Lower lobe of right lung (tissue), 2 donors: ENCODE results near the gene DAB2IP. TPM values are rescaled to one million over a fixed set of nuclear protein-coding genes. Genes with fewer than 3 reads are reported as not detected.

ENCODE experiments used
- ATAC-seq, 2 donors: fragments of 200-7000 bp; cut with Tn5 transposase; one replicate each; pipeline ENCODE4 v1.9.1; 2020 to 2022; ENCODE audit warnings: mild to moderate bottlenecking in 2 of 2, moderate library complexity in 2 of 2
- DNase-seq: peaks from one replicate; pipeline ENCODE4 v3.0.0-alpha.2; 2020
- H3K27ac ChIP-seq: fragments of 200-600 bp; one replicate; pipeline ENCODE4 v1.8.0; 2022
- H3K27me3 ChIP-seq: fragments of 200-600 bp; one replicate; pipeline ENCODE4 v1.8.0; 2022; ENCODE audit warnings: low read depth
- H3K36me3 ChIP-seq: fragments of 200-600 bp; one replicate; pipeline ENCODE4 v1.8.0; 2022; ENCODE audit warnings: mild to moderate bottlenecking
- H3K4me1 ChIP-seq: fragments of 200-600 bp; one replicate; pipeline ENCODE4 v1.8.0; 2022
- H3K4me3 ChIP-seq: fragments of 200-600 bp; one replicate; pipeline ENCODE4 v1.8.0; 2022; ENCODE audit warnings: mild to moderate bottlenecking
- H3K9me3 ChIP-seq: fragments of 200-600 bp; one replicate; pipeline ENCODE4 v1.8.0; 2022
- intact Hi-C: fragments of 100-400 bp; cut with DNase I; formaldehyde crosslinking; loops from one replicate; pipeline ENCODE4 v1.11.0; 2022
- total RNA-seq: library from RNA; stranded (reverse); fragmentation: NEBNext Ultra II Directional; extraction: Animal tissue kit (Norgen Biotek cat#: 25700); gene quantifications from one replicate; pipeline ENCODE4 v1.2.1, GENCODE V29; 2021
- TF ChIP-seq, protein P1 (sequence below): fragments of 200-600 bp; IDR thresholded peaks from one replicate; pipeline ENCODE4 v1.8.0; 2022; ENCODE audit warnings: antibody characterized with exemption, mild to moderate bottlenecking
- donor health status: DM: no; HTN: yes; CAD: no; lungs with severe emphysema.

DAB2IP gene
- total RNA-seq, 1 donor from 2014 or later: 54.1 TPM

DNA sequence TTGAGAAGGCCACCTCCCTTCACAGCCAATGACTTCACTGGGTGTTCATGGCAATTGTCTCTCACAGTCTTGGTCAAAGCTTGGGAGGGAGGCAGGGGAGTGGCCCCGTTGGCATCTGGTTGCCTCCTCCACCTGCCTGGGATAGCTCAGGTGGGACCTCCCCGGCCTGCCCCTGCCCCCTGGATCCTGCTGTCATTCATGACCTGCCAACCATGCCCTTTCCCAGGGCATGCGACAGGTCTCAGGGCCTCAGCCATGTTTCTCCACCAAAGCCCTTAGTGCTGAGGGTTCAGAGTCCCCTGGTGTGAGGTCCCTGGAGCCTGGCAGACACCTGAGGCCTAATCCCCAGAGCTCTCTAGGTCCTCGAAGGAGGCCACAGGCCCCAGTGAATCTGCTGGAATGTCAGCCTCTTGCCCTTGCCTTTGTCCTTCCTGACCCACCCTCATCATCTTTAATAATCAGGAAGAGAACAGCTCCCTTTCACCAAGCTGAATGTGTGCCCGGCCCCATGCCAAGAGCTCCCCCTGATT, 5.6 kb downstream of the DAB2IP start:
- intact Hi-C loops: no loop called here
- Histone ChIP-seq H3K36me3 (no peaks in the 10 kb centered on the region), H3K27me3 (peaks cover 8% of the 10 kb centered on the region), H3K4me1 (peaks cover 51% of the 10 kb centered on the region), H3K4me3 (no peak overlapping the region), H3K9me3 (no peaks in the 10 kb centered on the region), H3K27ac (peak overlapping the region; percentile 51)
- ATAC-seq (no peak), DNase-seq (no peak)
- TF ChIP-seq, protein P1, sequence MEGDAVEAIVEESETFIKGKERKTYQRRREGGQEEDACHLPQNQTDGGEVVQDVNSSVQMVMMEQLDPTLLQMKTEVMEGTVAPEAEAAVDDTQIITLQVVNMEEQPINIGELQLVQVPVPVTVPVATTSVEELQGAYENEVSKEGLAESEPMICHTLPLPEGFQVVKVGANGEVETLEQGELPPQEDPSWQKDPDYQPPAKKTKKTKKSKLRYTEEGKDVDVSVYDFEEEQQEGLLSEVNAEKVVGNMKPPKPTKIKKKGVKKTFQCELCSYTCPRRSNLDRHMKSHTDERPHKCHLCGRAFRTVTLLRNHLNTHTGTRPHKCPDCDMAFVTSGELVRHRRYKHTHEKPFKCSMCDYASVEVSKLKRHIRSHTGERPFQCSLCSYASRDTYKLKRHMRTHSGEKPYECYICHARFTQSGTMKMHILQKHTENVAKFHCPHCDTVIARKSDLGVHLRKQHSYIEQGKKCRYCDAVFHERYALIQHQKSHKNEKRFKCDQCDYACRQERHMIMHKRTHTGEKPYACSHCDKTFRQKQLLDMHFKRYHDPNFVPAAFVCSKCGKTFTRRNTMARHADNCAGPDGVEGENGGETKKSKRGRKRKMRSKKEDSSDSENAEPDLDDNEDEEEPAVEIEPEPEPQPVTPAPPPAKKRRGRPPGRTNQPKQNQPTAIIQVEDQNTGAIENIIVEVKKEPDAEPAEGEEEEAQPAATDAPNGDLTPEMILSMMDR: no peak

DNA sequence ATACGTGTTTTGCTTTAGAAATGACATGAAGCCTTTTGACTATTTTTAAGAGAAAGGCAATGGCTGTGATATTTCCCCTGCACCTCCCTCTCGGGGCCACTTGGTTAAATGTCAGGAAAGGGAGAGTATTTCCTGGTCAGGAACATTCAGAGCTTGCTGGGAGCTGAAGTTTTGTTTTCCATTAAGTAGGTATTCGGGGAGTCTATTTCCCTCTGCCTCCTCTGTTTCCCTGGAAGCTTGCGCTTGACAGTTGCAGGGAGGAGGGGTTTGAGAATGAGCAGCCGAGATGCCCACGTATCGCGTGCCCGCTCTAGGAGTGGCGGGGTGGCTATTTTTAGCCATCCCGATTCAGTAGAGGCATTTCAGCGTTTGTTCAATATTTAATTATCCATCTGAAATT, 6.7 kb downstream of the DAB2IP start:
- TF ChIP-seq, protein P1: no peak
- H3K9me3 ChIP-seq: no peaks in the 10 kb centered on the region
- no peak overlapping the region for H3K4me3 ChIP-seq
- intact Hi-C loops: no loop called here
- H3K27ac ChIP-seq: peak overlapping the region; percentile 51
- H3K4me1 ChIP-seq: peaks cover 40% of the 10 kb centered on the region
- no peaks in the 10 kb centered on the region for H3K27me3 ChIP-seq
- peak; percentile 20 to 60 for ATAC-seq
- no peaks in the 10 kb centered on the region for H3K36me3 ChIP-seq
- no peak for DNase-seq

DNA sequence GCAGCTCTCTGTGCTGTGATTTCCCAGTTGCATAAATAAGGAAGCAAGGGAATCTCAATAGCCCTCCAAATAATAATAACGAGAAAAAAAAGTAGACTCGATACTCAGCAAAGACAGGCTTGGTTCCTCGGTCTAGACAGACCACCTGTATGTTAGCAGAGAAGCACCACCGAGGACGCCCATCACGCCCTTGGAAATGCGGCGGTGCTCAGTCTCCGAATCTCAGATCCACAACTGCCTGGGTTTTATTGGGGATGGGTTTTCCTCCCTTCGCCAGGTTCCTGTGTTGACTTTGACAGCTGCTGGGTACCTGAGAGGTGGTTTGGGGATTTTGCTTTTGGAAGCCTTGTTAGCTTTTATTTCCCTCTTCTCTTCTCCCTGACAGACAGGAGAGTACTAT, 7.2 kb downstream of the DAB2IP start:
- peak overlapping the region; percentile 14 for H3K27ac ChIP-seq
- TF ChIP-seq, protein P1: no peak
- no peaks in the 10 kb centered on the region for H3K36me3 ChIP-seq
- no peaks in the 10 kb centered on the region for H3K9me3 ChIP-seq
- ATAC-seq: no peak
- H3K4me3 ChIP-seq: no peak overlapping the region
- DNase-seq: no peak
- no peaks in the 10 kb centered on the region for H3K27me3 ChIP-seq
- H3K4me1 ChIP-seq: peaks cover 38% of the 10 kb centered on the region
- intact Hi-C loops: no loop called here

DNA sequence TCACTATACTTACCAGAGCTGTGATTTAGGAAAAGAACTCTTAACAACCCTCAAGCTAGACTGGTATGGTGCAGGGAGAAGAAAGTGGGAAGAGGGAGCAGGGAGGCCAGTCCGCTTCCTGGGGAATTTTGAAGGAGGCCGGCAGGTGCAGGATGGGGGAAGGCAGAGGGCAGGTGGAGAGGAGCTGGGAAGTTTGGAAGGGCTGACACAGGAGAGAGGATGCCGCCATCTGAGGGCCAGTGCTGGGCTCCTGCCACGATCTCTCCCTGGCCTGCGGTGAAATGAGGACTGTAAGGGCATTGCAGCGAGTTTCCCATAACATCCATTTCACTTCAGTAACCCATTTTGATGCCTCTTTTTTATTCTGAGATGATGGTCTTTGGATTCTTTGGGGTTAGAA, 8.9 kb downstream of the DAB2IP start:
- no peak for ATAC-seq
- H3K4me3 ChIP-seq: no peak overlapping the region
- intact Hi-C loops: no loop called here
- TF ChIP-seq, protein P1: no peak
- H3K9me3 ChIP-seq: no peaks in the 10 kb centered on the region
- no peak overlapping the region for H3K27ac ChIP-seq
- no peak for DNase-seq
- H3K4me1 ChIP-seq: peaks cover 24% of the 10 kb centered on the region
- no peaks in the 10 kb centered on the region for H3K36me3 ChIP-seq
- H3K27me3 ChIP-seq: no peaks in the 10 kb centered on the region

DNA sequence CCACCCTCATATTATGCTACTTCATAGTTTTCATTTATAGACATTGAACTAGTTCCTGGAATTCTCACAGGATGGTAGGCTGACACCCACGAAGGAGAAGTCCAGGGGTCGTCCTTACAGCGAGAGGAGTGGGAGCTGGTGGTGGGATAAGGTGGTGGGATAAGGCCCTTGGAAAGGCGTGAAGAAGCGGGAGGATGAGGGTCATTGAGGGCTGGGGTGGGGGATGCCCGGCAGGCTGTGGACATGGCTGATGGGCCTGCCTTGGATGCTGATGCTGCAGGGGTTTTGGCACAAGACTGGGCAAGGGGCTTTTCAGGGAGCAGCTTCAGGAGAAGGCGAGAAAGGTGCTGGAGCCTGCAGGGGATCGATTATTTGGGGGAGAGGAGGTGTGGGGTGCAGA, 9.4 kb downstream of the DAB2IP start:
- Histone ChIP-seq H3K4me1 (peaks cover 24% of the 10 kb centered on the region), H3K9me3 (no peaks in the 10 kb centered on the region), H3K27me3 (no peaks in the 10 kb centered on the region), H3K4me3 (no peak overlapping the region), H3K27ac (no peak overlapping the region), H3K36me3 (no peaks in the 10 kb centered on the region)
- DNase-seq (no peak), ATAC-seq (no peak)
- intact Hi-C loops: no loop called here
- TF ChIP-seq, protein P1: no peak

DNA sequence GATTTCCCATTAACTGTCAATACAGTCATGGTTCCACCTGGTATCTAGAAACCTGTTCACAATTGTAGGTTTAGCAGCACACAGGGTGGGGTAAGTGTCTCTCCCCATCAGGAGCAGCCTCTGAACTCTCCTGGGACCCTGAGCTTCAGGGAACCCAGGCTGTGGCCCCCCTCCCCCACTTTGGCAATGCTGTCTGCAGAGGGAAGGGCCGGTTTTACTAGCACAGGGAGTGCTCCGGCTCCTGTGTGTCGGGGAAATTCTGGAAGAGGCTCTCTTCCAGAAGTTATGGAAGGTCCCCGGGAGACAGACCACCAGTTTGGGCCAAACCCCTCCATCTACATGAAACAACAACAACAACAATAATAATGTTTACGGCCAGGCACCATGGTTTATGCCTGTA, 9.9 kb downstream of the DAB2IP start:
- DNase-seq (no peak), ATAC-seq (no peak)
- Histone ChIP-seq H3K4me3 (no peak overlapping the region), H3K4me1 (peaks cover 24% of the 10 kb centered on the region), H3K27me3 (no peaks in the 10 kb centered on the region), H3K27ac (no peak overlapping the region), H3K9me3 (no peaks in the 10 kb centered on the region), H3K36me3 (no peaks in the 10 kb centered on the region)
- intact Hi-C loops: no loop called here
- TF ChIP-seq, protein P1: no peak
